ENCODE results near the gene HDAC4.

HDAC4 gene

DNA sequence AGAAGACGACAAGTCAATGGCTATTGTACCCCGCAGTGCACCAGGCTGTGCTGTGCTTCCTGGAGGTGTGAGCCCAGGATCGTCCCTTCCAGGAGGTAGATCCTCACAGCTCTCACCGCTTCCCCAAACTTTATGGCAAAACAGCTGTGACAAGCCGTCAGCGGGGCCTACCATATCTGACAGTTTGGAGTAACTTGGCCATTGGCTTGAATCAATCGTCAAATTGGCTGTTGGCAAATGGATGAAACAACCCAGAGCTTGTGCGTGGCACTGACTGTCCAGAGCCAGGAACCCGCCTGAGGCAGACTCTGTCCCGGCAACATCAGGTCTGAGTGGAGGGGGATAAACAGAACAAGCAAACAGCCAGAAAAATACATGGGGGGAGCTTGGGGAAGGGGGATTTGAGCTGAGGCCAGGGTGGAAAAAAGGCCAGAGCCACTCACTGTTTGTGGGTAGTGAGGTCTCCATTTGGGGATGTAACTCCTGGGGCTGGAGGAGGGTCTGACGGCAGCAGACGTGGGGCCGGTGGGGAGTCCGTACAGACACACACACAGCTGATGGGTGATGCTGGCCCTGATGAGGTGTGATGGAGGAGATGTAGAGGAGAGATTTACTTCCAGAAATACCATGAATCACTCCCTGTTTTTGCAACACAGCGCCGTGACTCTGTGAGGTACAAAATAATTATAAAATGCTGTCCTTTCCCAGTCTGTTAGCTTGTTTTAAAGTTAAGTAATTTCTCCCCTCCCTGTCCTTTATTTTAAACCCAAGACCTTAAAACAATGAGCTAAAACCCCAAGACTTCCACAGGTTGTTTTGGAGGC is 378.2 kb downstream of the HDAC4 start:
- no peaks in the 10 kb centered on the region for H3K9me3 ChIP-seq (replicated peaks; ENCODE audit: low read length)
- peaks cover 4% of the 10 kb centered on the region for H3K4me1 ChIP-seq (ENCODE audit: control insufficient read depth, insufficient read depth, low read length)
- H3K27me3 ChIP-seq (ENCODE audit: control insufficient read depth, insufficient read depth, low read length) = peaks cover 39% of the 10 kb centered on the region

DNA sequence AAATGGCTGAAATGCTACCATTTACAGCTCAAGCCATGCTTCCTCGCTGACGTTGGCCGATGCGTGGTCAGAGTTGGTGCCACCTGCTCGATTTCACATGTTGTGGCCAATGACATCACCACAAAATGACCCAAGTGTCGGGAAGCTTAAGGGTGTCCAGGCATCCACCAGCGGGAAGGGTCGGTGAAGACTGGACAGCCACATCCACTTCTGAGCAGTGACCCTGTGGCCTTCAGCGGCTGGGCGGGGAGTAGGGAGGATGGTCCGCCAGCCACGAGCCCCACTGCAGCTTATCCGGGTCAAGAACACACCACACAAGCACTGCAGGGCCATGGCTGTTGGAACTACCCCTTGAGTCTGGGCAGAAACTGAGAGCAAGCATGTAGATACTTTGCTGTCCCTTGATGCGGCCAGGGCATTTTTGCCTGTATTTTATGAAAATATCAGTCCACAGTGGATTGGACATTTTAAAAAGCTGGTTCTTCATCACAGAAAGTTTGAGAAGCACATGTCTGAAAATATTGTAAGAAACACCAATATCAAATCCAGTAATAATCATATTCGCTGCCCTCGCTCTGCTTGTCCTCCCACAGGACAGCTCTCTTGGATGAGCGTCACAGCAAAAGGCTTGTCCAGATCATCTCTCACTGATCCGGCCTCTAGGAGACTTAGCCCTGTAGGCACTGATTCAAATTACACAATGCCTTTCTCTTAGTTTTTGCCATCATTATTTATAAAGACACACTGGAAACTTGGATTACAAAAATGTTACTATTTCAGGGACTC is 379.0 kb downstream of the HDAC4 start:
- Histone ChIP-seq H3K36me3 (ENCODE audit: insufficient read depth, low read length) (no peaks in the 10 kb centered on the region), H3K4me2 (ENCODE audit: low read length) (no peak overlapping the region), H3K9me3 (replicated peaks; ENCODE audit: low read length) (no peaks in the 10 kb centered on the region), H3K27me3 (ENCODE audit: control insufficient read depth, insufficient read depth, low read length) (peaks cover 40% of the 10 kb centered on the region), H3K4me1 (ENCODE audit: control insufficient read depth, insufficient read depth, low read length) (peaks cover 4% of the 10 kb centered on the region), H3K9ac (ENCODE audit: low read depth, low read length) (no peak overlapping the region), H3K4me3 (ENCODE audit: low read length) (no peak overlapping the region)

More for the DNA sequence above, 378.2 kb downstream of the HDAC4 start:
- Histone ChIP-seq H3K9ac (ENCODE audit: low read depth, low read length) (no peak overlapping the region), H3K36me3 (ENCODE audit: insufficient read depth, low read length) (no peaks in the 10 kb centered on the region), H3K4me2 (ENCODE audit: low read length) (no peak overlapping the region), H3K4me3 (ENCODE audit: low read length) (no peak overlapping the region)

DNA sequence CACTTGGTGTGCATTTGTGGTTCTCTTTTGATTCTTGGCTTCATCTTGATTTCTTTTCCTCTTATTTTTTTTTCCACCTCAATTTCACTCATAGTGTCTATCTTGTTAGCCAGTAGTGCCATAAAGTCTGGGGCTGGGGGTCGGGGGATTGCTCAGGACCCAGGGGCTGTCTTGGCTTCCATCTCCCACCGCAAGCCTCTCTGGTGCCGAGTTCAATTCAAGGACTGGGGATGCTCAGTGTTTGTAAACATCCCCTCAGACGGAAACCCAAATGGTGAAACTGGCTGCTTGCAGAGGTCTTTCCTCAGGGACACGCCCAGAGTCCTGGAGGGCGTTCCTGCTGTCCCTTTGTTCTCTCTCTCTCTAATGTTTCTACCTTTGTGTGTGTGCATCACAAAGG is 379.6 kb downstream of the HDAC4 start:
- peaks cover 43% of the 10 kb centered on the region for H3K27me3 ChIP-seq (ENCODE audit: control insufficient read depth, insufficient read depth, low read length)
- no peak overlapping the region for H3K4me2 ChIP-seq (ENCODE audit: low read length)
- H3K4me1 ChIP-seq (ENCODE audit: control insufficient read depth, insufficient read depth, low read length) = peaks cover 4% of the 10 kb centered on the region
- H3K9me3 ChIP-seq (replicated peaks; ENCODE audit: low read length) = no peaks in the 10 kb centered on the region
- no peak overlapping the region for H3K4me3 ChIP-seq (ENCODE audit: low read length)
- H3K9ac ChIP-seq (ENCODE audit: low read depth, low read length) = no peak overlapping the region
- H3K36me3 ChIP-seq (ENCODE audit: insufficient read depth, low read length) = no peaks in the 10 kb centered on the region

DNA sequence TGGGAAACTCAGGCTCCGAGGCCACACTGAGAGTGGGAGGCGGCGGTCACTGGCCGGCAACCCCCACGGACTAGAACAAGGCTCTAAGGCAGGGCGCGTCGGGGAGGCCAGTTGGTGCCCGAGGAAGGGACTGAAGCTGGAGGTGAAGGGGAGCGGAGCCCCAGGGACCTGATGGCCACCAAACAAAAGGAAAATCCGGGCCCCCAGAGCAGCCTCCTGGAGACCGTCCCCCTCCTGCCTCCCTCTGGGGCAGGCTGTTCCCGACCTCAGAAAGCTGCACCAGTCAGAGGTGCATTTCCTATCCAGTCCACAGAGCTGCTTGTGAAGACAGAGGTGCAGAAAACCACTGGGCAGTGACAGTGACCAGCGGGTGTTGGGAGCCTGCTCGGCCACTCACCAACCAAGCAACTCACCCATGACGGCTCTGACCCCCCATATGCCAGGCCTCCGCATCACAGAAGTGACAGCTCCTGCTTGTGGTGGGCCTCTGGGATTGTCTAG is 380.2 kb downstream of the HDAC4 start:
- no peak overlapping the region for H3K4me2 ChIP-seq (ENCODE audit: low read length)
- H3K4me1 ChIP-seq (ENCODE audit: control insufficient read depth, insufficient read depth, low read length) = peaks cover 4% of the 10 kb centered on the region
- no peaks in the 10 kb centered on the region for H3K36me3 ChIP-seq (ENCODE audit: insufficient read depth, low read length)
- H3K4me3 ChIP-seq (ENCODE audit: low read length) = no peak overlapping the region
- H3K9me3 ChIP-seq (replicated peaks; ENCODE audit: low read length) = no peaks in the 10 kb centered on the region
- H3K9ac ChIP-seq (ENCODE audit: low read depth, low read length) = no peak overlapping the region
- H3K27me3 ChIP-seq (ENCODE audit: control insufficient read depth, insufficient read depth, low read length) = peaks cover 49% of the 10 kb centered on the region

DNA sequence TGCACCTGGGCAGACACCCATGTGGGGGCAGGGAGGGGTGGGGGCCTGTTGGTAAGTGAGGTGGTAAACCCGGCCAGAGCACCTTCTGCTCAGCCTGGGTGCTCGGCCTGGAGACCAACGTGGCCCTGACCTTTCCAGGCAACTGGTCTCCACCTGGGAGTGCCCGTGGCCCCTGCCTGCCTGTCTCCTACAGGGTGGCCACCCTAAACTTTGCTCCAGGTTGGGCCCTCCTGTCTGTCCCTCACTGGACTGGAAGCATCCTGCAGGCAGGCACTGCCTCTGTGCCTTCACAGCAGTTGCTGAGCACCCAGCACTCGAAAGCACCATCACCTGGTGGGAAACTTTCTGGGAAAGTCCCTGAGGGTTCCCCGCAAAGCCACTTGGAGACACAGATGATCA is 381.6 kb downstream of the HDAC4 start:
- Histone ChIP-seq H3K27me3 (ENCODE audit: control insufficient read depth, insufficient read depth, low read length) (peaks cover 61% of the 10 kb centered on the region), H3K4me1 (ENCODE audit: control insufficient read depth, insufficient read depth, low read length) (no peaks in the 10 kb centered on the region), H3K4me3 (ENCODE audit: low read length) (no peak overlapping the region), H3K36me3 (ENCODE audit: insufficient read depth, low read length) (no peaks in the 10 kb centered on the region), H3K4me2 (ENCODE audit: low read length) (no peak overlapping the region), H3K9ac (ENCODE audit: low read depth, low read length) (no peak overlapping the region), H3K9me3 (replicated peaks; ENCODE audit: low read length) (no peaks in the 10 kb centered on the region)

DNA sequence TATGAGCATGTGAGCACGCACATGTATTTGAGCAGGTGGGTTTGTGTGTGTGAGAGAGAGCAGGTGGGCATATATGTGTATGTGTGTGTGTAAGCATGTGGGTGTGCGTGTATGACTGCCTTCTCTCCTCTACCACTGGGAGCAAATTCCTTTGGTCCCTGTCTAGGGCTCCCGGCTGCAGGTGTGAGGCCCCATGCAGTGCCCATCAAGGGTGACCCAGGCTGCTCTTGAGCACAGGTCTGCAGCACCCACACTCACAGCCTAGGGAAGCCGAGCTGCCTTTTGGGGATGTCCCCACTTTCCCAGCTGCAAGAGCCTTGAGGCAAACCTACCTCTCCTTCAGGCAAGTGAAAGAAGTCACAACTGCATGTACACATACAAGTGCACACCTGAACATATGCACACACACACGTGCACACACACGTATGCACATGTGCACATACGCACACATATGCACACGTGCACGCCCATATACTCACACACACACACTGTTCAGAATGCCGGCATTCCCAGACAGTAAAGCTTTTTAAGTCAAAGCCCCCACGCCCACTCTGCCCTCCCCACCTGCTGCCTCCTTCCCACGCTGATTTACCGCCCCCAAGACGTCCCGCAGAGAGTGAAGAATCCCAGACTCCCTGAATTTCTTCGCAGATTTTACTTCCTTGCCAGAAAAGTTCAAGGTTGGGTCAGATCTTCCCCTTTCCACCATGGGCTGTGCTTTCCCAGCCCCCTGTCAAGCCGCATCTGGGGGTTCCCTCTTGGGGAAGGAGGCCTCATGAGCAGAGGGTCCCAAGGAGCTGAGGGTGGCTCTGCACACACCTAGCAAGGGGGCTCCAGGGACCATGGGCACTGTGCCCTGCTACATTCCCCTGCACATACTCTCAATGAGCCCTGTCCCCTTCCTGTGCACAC is 382.3 kb downstream of the HDAC4 start:
- Histone ChIP-seq H3K27me3 (ENCODE audit: control insufficient read depth, insufficient read depth, low read length) (peaks cover 62% of the 10 kb centered on the region), H3K9ac (ENCODE audit: low read depth, low read length) (no peak overlapping the region), H3K4me1 (ENCODE audit: control insufficient read depth, insufficient read depth, low read length) (no peaks in the 10 kb centered on the region), H3K4me3 (ENCODE audit: low read length) (no peak overlapping the region), H3K4me2 (ENCODE audit: low read length) (no peak overlapping the region), H3K36me3 (ENCODE audit: insufficient read depth, low read length) (no peaks in the 10 kb centered on the region), H3K9me3 (replicated peaks; ENCODE audit: low read length) (no peaks in the 10 kb centered on the region)

DNA sequence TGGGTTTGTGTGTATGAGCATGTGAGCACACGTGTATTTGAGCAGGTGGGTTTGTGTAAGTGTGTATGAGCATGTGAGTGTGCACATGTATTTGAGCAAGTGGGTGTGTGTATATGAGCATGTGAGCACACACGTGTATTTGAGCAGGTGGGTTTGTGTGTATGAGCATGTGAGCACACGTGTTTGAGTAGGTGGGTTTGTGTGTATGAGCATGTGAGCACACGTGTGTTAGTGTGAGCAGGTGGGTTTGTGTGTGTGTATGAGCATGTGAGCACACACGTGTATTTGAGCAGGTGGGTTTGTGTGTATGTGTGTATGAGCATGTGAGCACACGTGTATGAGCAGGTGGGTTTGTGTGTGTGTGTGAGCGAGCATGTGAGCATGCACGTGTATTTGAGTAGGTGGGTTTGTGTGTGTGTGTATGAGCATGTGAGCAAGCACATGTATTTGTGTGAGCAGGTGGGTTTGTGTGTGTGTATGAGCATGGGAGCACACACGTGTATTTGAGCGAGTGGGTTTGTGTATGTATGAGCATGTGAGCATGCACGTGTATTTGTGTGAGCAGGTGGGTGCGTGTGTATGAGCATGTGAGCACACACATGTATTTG is 383.2 kb downstream of the HDAC4 start:
- Histone ChIP-seq H3K36me3 (ENCODE audit: insufficient read depth, low read length) (no peaks in the 10 kb centered on the region), H3K4me1 (ENCODE audit: control insufficient read depth, insufficient read depth, low read length) (no peaks in the 10 kb centered on the region), H3K9ac (ENCODE audit: low read depth, low read length) (no peak overlapping the region), H3K4me2 (ENCODE audit: low read length) (no peak overlapping the region), H3K9me3 (replicated peaks; ENCODE audit: low read length) (no peaks in the 10 kb centered on the region), H3K27me3 (ENCODE audit: control insufficient read depth, insufficient read depth, low read length) (peaks cover 69% of the 10 kb centered on the region), H3K4me3 (ENCODE audit: low read length) (no peak overlapping the region)

DNA sequence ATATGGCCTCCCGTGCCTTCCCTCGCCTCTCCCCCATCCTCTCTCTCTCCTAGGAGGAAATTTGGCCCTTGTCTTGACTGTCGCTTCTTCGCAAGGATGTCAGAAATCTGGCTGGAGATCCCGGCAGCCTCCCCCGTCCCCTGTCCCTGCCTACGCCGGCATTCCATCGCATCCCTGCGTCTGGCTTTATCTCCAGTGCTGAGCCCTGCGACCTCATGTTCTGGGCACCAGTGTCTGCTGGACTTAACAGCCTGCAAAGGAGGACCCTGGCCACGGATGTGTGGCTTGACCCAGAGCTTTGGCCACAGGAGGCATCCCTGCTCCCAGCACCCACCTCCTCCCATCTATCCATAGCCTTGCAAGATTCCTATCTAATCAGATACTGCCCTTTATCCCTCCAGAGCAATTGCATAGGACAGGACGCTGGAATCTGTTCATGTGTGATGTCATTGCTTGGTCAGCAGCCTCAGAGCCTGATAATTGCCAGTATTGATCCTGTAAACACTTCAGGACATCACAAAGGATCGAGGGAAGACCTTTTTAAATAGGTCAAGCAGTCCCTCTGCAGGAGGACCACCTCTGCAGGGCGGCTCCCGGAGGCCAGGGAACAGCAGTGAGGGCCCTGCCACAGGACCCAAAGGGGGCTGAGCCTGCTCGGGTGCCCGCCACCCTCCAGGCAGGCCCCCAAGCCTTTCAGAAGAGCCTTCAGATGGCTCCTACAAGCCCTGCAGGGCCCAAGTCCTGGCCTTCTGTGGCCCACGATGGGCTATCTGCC is 384.7 kb downstream of the HDAC4 start:
- Histone ChIP-seq H3K9me3 (replicated peaks; ENCODE audit: low read length) (no peaks in the 10 kb centered on the region), H3K4me3 (ENCODE audit: low read length) (no peak overlapping the region), H3K4me1 (ENCODE audit: control insufficient read depth, insufficient read depth, low read length) (no peaks in the 10 kb centered on the region), H3K9ac (ENCODE audit: low read depth, low read length) (no peak overlapping the region), H3K4me2 (ENCODE audit: low read length) (no peak overlapping the region), H3K27me3 (ENCODE audit: control insufficient read depth, insufficient read depth, low read length) (peaks cover 69% of the 10 kb centered on the region), H3K36me3 (ENCODE audit: insufficient read depth, low read length) (no peaks in the 10 kb centered on the region)

DNA sequence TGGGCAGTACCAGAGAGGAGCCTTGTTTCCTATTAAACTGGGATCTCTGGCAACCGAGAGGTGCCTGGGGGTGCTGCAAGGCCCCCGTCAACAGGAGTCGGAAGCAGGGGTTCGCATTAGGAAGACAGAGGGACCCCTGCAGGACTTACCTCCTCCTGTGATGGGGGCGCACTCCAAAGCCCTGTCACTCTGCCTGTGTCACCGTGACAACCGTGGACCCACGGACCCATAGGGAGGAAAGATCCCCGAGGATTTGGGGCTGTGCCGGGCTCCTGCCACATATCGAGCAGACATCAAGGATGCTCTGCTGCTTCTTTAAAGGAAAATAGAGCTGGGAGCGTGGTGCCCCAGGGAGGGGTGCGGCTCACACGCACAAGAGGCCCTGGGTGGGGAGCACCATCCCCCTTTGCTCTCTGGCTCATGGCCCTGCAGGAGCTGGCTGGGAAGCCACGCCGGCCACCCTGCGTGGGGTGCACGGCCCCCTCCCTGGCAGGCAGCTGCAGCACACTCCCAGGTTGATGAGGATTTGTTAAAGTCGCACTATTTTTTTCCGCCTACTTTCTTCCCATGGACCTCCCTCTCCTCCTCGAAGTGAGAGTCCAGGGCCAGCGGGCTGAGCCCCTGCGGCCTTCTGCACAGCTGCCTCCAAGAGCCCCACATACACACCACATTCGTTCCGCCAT is 385.5 kb downstream of the HDAC4 start:
- Histone ChIP-seq H3K9ac (ENCODE audit: low read depth, low read length) (no peak overlapping the region), H3K4me2 (ENCODE audit: low read length) (no peak overlapping the region), H3K27me3 (ENCODE audit: control insufficient read depth, insufficient read depth, low read length) (peaks cover 68% of the 10 kb centered on the region), H3K9me3 (replicated peaks; ENCODE audit: low read length) (no peaks in the 10 kb centered on the region), H3K36me3 (ENCODE audit: insufficient read depth, low read length) (no peaks in the 10 kb centered on the region), H3K4me3 (ENCODE audit: low read length) (no peak overlapping the region), H3K4me1 (ENCODE audit: control insufficient read depth, insufficient read depth, low read length) (no peaks in the 10 kb centered on the region)

All from skeletal muscle satellite cell (primary cell).